OCI-LY3 (cell line): ENCODE results near the gene OGT.

Experiments used
- EZH2phosphoT487 ChIP-seq: fragments of 200-600 bp; shearing (Covaris generic); IDR thresholded peaks from 2 replicates; pipeline ENCODE4 v1.6.1; 2018; ENCODE audit warnings: antibody characterized with exemption, mixed run types, low read depth
- TF ChIP-seq, protein P1 (sequence below): fragments of 200-600, 300-600 bp; sonication (generic); IDR thresholded peaks from 2 replicates; pipeline ENCODE4 v1.5.1; 2014; ENCODE audit warnings: antibody characterized with exemption, low read length, low read depth

DNA sequence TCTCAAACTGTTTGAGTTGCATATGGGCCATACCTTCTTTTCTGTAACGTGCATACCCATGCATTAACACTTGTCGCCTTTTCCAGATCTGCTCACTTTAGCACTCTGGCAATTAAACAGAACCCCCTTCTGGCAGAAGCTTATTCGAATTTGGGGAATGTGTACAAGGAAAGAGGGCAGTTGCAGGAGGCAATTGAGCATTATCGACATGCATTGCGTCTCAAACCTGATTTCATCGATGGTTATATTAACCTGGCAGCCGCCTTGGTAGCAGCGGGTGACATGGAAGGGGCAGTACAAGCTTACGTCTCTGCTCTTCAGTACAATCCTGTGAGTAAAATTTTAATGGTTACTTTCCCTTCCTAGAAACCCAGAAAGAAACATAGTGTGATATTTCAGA lies 4.8 kb downstream of the OGT start:
- TF ChIP-seq, protein P1, sequence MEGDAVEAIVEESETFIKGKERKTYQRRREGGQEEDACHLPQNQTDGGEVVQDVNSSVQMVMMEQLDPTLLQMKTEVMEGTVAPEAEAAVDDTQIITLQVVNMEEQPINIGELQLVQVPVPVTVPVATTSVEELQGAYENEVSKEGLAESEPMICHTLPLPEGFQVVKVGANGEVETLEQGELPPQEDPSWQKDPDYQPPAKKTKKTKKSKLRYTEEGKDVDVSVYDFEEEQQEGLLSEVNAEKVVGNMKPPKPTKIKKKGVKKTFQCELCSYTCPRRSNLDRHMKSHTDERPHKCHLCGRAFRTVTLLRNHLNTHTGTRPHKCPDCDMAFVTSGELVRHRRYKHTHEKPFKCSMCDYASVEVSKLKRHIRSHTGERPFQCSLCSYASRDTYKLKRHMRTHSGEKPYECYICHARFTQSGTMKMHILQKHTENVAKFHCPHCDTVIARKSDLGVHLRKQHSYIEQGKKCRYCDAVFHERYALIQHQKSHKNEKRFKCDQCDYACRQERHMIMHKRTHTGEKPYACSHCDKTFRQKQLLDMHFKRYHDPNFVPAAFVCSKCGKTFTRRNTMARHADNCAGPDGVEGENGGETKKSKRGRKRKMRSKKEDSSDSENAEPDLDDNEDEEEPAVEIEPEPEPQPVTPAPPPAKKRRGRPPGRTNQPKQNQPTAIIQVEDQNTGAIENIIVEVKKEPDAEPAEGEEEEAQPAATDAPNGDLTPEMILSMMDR: no peak
- TF ChIP-seq EZH2phosphoT487: no peak
